HepG2 (cell line): ENCODE measurements around the gene SLC13A5. TPM values are rescaled to one million over a fixed set of nuclear protein-coding genes. Genes with fewer than 3 reads are reported as not detected.

Experiments used
- ATAC-seq: fragments of 200-7000 bp; cut with Tn5 transposase; 3 replicates; pipeline ENCODE4 v1.9.1; 2020; ENCODE audit warnings: mild to moderate bottlenecking, moderate library complexity
- BruUV-seq: library from RNA; stranded (reverse); fragments of 400-500 nt; replicated peaks from 2 replicates; lab custom pipeline; 2021; lab: Mats Ljungman, UMichigan
- CTCF ChIA-PET: fragments of 300-600 bp; formaldehyde crosslinking; extraction: SDS; loops from one replicate; lab custom pipeline; 2021; ENCODE audit warnings: low total read pairs, inconsistent platforms, low intra/inter-chr PET ratio; lab: Yijun Ruan, JAX
- POLR2A ChIA-PET: fragments of 350-600 bp; sonication (Branson Sonifier 250); formaldehyde crosslinking; loops from one replicate; lab custom pipeline; 2020; ENCODE audit warnings: antibody characterized with exemption, inconsistent platforms; lab: Yijun Ruan, JAX
- DNase-seq: peaks from one replicate; pipeline ENCODE4 v3.0.0-alpha.2; 2015; ENCODE audit warnings: low spot score
- FAIRE-seq: peaks from 3 replicates; lab custom pipeline; 2011; peaks lifted over from hg19 to GRCh38; lab: Jason Lieb, UNC
- H2AFZ ChIP-seq: one replicate; pipeline ENCODE4 v1.6.1; 2011; ENCODE audit warnings: low read length, inconsistent platforms
- H3K27ac ChIP-seq: fragments of 300-600 bp; 3 replicates; pipeline ENCODE4 v1.8.0; 2011; ENCODE audit warnings: mixed run types, mild to moderate bottlenecking, mixed read lengths, low read length, inconsistent platforms; ENCODE audit not compliant: insufficient read depth; ENCODE audit errors: extremely low read length
- H3K27me3 ChIP-seq, 2 experiments: fragments of 200-600 bp in 1 of 2; 2 replicates in 1 of 2; 3 replicates in 1 of 2; pipeline versions ENCODE4 v1.6.0 to v1.8.0; 2011; ENCODE audit warnings: low read length in 2 of 2, mild to moderate bottlenecking in 2 of 2, moderate library complexity in 2 of 2, inconsistent platforms in 1 of 2; ENCODE audit not compliant: insufficient read depth in 2 of 2, control insufficient read depth in 1 of 2
- H3K36me3 ChIP-seq, 2 experiments: fragments of 200-600 bp in 1 of 2; replicated peaks in 1 of 2; 2 replicates in 1 of 2; 3 replicates in 1 of 2; pipeline versions ENCODE4 v1.5.1 to v1.8.0; 2011; ENCODE audit warnings: low read length in 2 of 2, inconsistent platforms in 1 of 2; ENCODE audit not compliant: insufficient read depth in 2 of 2, control insufficient read depth in 1 of 2
- H3K4me1 ChIP-seq: 2 replicates; pipeline ENCODE4 v1.5.1; 2012; ENCODE audit warnings: low read length, inconsistent platforms; ENCODE audit not compliant: insufficient read depth
- H3K4me2 ChIP-seq: 2 replicates; pipeline ENCODE4 v1.6.0; 2011; ENCODE audit warnings: low read depth, low read length, inconsistent platforms
- H3K4me3 ChIP-seq, 3 experiments: fragments of 200-600 bp in 1 of 3; sonication (generic), shearing (Covaris generic) in 1 of 3; replicated peaks in 1 of 3; 2 replicates each; pipeline ENCODE4 v1.5.1; 2011 to 2016; ENCODE audit warnings: low read length in 3 of 3, inconsistent platforms in 2 of 3, low read depth in 2 of 3, mild to moderate bottlenecking in 2 of 3, control low read depth in 1 of 3, mixed read lengths in 1 of 3; ENCODE audit not compliant: insufficient read depth in 1 of 3
- H3K79me2 ChIP-seq: one replicate; pipeline ENCODE4 v1.6.1; 2011; ENCODE audit warnings: low read length, inconsistent platforms; ENCODE audit not compliant: insufficient read depth
- H3K9ac ChIP-seq: 2 replicates; pipeline ENCODE4 v1.6.0; 2011; ENCODE audit warnings: mild to moderate bottlenecking, low read depth, low read length, inconsistent platforms; ENCODE audit not compliant: insufficient read depth
- H3K9me3 ChIP-seq: 2 replicates; pipeline ENCODE4 v1.5.1; 2012; ENCODE audit warnings: mild to moderate bottlenecking, low read length
- H4K20me1 ChIP-seq: 2 replicates; pipeline ENCODE4 v1.6.0; 2011; ENCODE audit warnings: inconsistent platforms, mild to moderate bottlenecking, low read length, moderate library complexity; ENCODE audit not compliant: insufficient read depth
- CEBPB ChIP-seq: IDR thresholded peaks from 2 replicates; pipeline ENCODE4 v1.6.1; 2011; ENCODE audit warnings: low read depth, low read length, improper control_type of control experiment, borderline replicate concordance
- CEBPG ChIP-seq: IDR thresholded peaks from 2 replicates; pipeline ENCODE4 v1.6.1; 2016
- GTF2F1 ChIP-seq: fragments of 150-350 bp; IDR thresholded peaks from 2 replicates; pipeline ENCODE4 v1.6.1; 2014; ENCODE audit warnings: low read length
- POLR2A ChIP-seq, 2 experiments: IDR thresholded peaks; 2 replicates each; pipeline ENCODE4 v1.6.1; 2011; ENCODE audit warnings: low read depth in 2 of 2, low read length in 2 of 2, mild to moderate bottlenecking in 1 of 2, moderate library complexity in 1 of 2; ENCODE audit not compliant: insufficient read depth in 1 of 2
- POLR2AphosphoS2 ChIP-seq: IDR thresholded peaks from 2 replicates; pipeline ENCODE4 v1.6.1; 2011; ENCODE audit warnings: low read depth, low read length, improper control_type of control experiment
- U2AF2 ChIP-seq: fragments of 200-400 bp; formaldehyde crosslinking; IDR thresholded peaks from 2 replicates; pipeline ENCODE4 v1.6.1; 2017; ENCODE audit warnings: low read depth, mild to moderate bottlenecking, low read length
- WGBS: methylation state at CpG from one replicate; pipeline ENCODE4 v1.1.6; 2017; ENCODE audit warnings: low lambda C conversion rate; 5-methylcytosine and 5-hydroxymethylcytosine counted together
- in situ Hi-C: cut with HindIII; loops from 2 replicates; pipeline ENCODE4 v1.10.0; 2017; ENCODE audit warnings: low pct_unique_long_range_greater_than_20kb; ENCODE audit not compliant: extremely low pct_ligation_motif_present
- intact Hi-C: fragments of 100-400 bp; cut with micrococcal nuclease; formaldehyde crosslinking; loops from one replicate; pipeline ENCODE4 v1.10.0; 2022; ENCODE audit not compliant: unreplicated experiment
- polyA plus RNA-seq, 8 experiments: library from polyadenylated mRNA; depleted of rRNA in 3 of 8; stranded (reverse) in 7 of 8; unstranded in 1 of 8; fragments of >200 nt; fragmentation: Illumina TruSeq in 4 of 8; extraction: Trizol in 4 of 8; gene quantifications; 2 replicates each; pipeline versions ENCODE4 v1.2.1 to v1.2.3, GENCODE V29; 2011 to 2016; ENCODE audit warnings: low read depth in 4 of 8, missing spikeins in 1 of 8, mixed read lengths in 1 of 8; ENCODE audit not compliant: insufficient read depth in 1 of 8
- total RNA-seq, 5 experiments: library from RNA; depleted of rRNA; stranded (reverse); fragments of >200 nt; fragmentation: Illumina TruSeq; extraction: Trizol; gene quantifications; 2 replicates each; pipeline ENCODE4 v1.2.3, GENCODE V29; 2016; ENCODE audit warnings: low read depth in 1 of 5

Gene SLC13A5
- total and polyA plus RNA-seq, 2 of the 13 experiments (the other 11 are each of a cell fraction or from before 2014, with no cell fraction given): 42.8 to 310 TPM

DNA sequence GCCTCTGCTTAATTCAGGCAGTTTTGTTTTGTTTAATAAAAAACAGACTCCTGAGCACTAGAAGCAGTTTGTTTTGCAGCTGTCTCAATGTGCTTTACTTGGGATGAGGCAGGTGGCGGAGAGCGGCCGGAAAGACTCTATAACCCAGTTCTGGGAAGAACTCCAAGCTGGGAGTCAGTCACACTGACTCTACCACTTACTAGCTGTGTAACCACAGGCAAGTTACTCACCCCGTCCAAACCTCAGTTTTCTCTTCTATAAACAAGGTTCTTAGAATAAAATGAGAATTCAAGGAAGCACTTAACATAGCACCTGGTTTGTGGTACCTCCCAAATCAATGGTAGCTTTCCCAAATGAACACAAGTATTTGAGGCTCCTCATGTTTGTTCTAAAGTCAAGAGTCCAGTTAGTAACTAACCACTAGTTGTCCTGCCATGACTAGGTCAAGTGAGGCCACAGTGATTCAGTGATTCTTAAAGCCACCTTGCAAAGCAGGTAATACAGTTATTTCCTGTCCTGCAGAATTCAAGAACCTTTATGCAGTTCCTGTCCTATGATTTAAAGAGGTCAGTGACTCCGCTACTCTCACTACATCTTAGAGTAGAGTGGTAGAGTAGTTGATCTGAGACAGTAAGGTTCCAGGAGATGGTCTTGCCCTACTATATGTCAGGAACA lies 69.6 kb downstream of the SLC13A5 start:
- H3K27ac ChIP-seq: no peak overlapping the region
- ChIA-PET CTCF (no interaction called here), POLR2A (no interaction called here)
- H3K9me3 ChIP-seq: no peaks in the 10 kb centered on the region
- H4K20me1 ChIP-seq: no peaks in the 10 kb centered on the region
- intact Hi-C loops (no loop called here), in situ Hi-C loops (loop anchor here (5.0 kb wide), 1 partner anchor 171 kb away; no protein-coding TSS in a partner anchor)
- BruUV-seq: no TSS peak
- no peaks in the 10 kb centered on the region for H3K27me3 ChIP-seq
- H3K4me1 ChIP-seq: peaks cover 24% of the 10 kb centered on the region
- peaks cover 41% of the 10 kb centered on the region for H3K79me2 ChIP-seq
- no peak overlapping the region for H3K4me3 ChIP-seq
- no peak overlapping the region for H3K4me2 ChIP-seq
- WGBS: 95% methylated on average over 5 of the region's 5 CpGs
- TF ChIP-seq GTF2F1 (no peak), POLR2AphosphoS2 (0 out of 2 replicates have a peak, but pooled peaks have one; percentile 43), POLR2A (IDR thresholded peaks at IDR 0.05; ENCODE audit: insufficient read depth in 1 of 2, low read depth in 2 of 2, low read length in 2 of 2) (peak; percentile 15 to 29; a peak in 2 of 4 replicates)
- no peak overlapping the region for H2AFZ ChIP-seq
- no peak for ATAC-seq
- FAIRE-seq: no peak
- H3K9ac ChIP-seq: no peak overlapping the region
- H3K36me3 ChIP-seq: peaks cover 1 to 13% of the 10 kb centered on the region in 2 experiments; a peak in 3 of 5 replicates
- no peak for DNase-seq

DNA sequence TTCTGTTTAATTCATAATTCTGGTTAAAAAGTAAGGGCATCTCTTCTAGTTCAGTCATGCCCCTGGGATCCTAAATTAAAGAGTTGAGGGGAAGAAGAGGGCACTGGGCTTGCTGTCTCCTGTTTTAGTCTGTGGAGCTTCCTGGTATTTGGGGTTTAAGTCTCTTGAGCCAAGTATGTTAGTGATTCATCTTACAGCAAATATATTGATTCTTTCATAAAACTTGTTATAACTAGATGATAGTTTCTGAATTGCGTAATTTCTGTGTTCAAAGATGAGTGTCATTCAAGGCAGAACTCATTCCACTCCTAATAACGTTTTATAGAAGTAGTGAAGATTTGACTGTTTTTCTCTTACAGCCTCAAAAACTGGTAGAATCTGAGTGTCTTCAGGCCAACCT lies 70.6 kb downstream of the SLC13A5 start:
- in situ Hi-C loops: loop anchor here (5.0 kb wide), 1 partner anchor 170 kb away; no protein-coding TSS in a partner anchor

More for the DNA sequence above, 70.6 kb downstream of the SLC13A5 start:
- Histone ChIP-seq H3K4me1 (peaks cover 24% of the 10 kb centered on the region), H3K79me2 (peaks cover 37% of the 10 kb centered on the region), H3K27ac (no peak overlapping the region), H3K9me3 (no peaks in the 10 kb centered on the region), H4K20me1 (no peaks in the 10 kb centered on the region)
- intact Hi-C loops: no loop called here
- no peak for ATAC-seq
- TF ChIP-seq U2AF2 (no peak), CEBPG (CRISPR knock-in tag) (peak; percentile 46; the same call in 1 of the 2 replicates), CEBPB (peak; percentile 82)
- TF ChIP-seq, all 625 proteins: peak for 2
- no TSS peak for BruUV-seq
- Histone ChIP-seq H3K9ac (no peak overlapping the region), H2AFZ (no peak overlapping the region), H3K27me3 (no peaks in the 10 kb centered on the region), H3K4me2 (peak overlapping the region; percentile 93), H3K4me3 (0 out of 6 replicates have a peak overlapping the region, but pooled peaks of 1 of the 3 experiments have one; percentile 77), H3K36me3 (peaks cover 1 to 8% of the 10 kb centered on the region in 2 experiments; a peak in 3 of 5 replicates)
- WGBS: 79% methylated on average over 2 of the region's 2 CpGs
- ChIA-PET POLR2A (interaction anchor here (1.7 kb wide), 1 partner anchor 9 kb away, joined by 8 read pairs; the partner anchor contains the start of genes C17orf100 and MED31), CTCF (no interaction called here)
- no peak for FAIRE-seq
- DNase-seq: no peak
